OCI-LY1 (cell line): ENCODE results near the gene COG7.

Experiments
- H2AFZ ChIP-seq: fragments of 200-600 bp; sonication (generic), shearing (Covaris generic); 2 replicates; pipeline ENCODE4 v1.6.0; 2014; ENCODE audit warnings: antibody characterized with exemption, mild to moderate bottlenecking, low read length
- H3F3A ChIP-seq: fragments of 200-600 bp; sonication (generic), shearing (Covaris generic); 2 replicates; pipeline ENCODE4 v1.6.0; 2014; ENCODE audit warnings: mild to moderate bottlenecking, antibody characterized with exemption, low read length, moderate library complexity; ENCODE audit not compliant: insufficient read depth
- H3K27ac ChIP-seq: fragments of 200-600 bp; sonication (generic); 2 replicates; pipeline ENCODE4 v1.5.1; 2014; ENCODE audit warnings: low read length, mixed run types, mild to moderate bottlenecking, low read depth; ENCODE audit not compliant: poor library complexity, severe bottlenecking
- H3K27me3 ChIP-seq: fragments of 200-600 bp; sonication (generic); 2 replicates; pipeline ENCODE4 v1.6.0; 2014; ENCODE audit warnings: antibody characterized with exemption, mild to moderate bottlenecking, low read length, moderate library complexity; ENCODE audit not compliant: insufficient read depth
- H3K36me3 ChIP-seq: fragments of 200-600 bp; sonication (generic); 2 replicates; pipeline ENCODE4 v1.6.1; 2014; ENCODE audit warnings: mild to moderate bottlenecking, antibody characterized with exemption, low read length, moderate library complexity, mixed read lengths; ENCODE audit not compliant: insufficient read depth
- H3K4me1 ChIP-seq: fragments of 200-600 bp; sonication (generic); 2 replicates; pipeline ENCODE4 v1.5.1; 2014; ENCODE audit warnings: mild to moderate bottlenecking, low read length, moderate library complexity; ENCODE audit not compliant: insufficient read depth, severe bottlenecking
- H3K4me2 ChIP-seq: fragments of 200-600 bp; sonication (generic), shearing (Covaris generic); 2 replicates; pipeline ENCODE4 v1.6.1; 2014; ENCODE audit warnings: low read length
- H3K4me3 ChIP-seq: fragments of 200-600 bp; sonication (generic); 2 replicates; pipeline ENCODE4 v1.5.1; 2014; ENCODE audit warnings: low read length, low read depth, mild to moderate bottlenecking, mixed read lengths; ENCODE audit not compliant: poor library complexity, severe bottlenecking
- H3K79me2 ChIP-seq: fragments of 200-600 bp; shearing (Covaris generic); 2 replicates; pipeline ENCODE4 v1.6.1; 2016; ENCODE audit warnings: mixed run types, low read length, mixed read lengths; ENCODE audit not compliant: insufficient read depth
- H3K9ac ChIP-seq: fragments of 200-600 bp; sonication (generic), shearing (Covaris generic); 2 replicates; pipeline ENCODE4 v1.6.1; 2014; ENCODE audit warnings: mild to moderate bottlenecking, low read length, mixed read lengths
- H3K9me2 ChIP-seq: fragments of 200-600 bp; sonication (generic), shearing (Covaris generic); 2 replicates; pipeline ENCODE4 v1.6.1; 2014; ENCODE audit warnings: low read depth, mild to moderate bottlenecking, low read length, mixed read lengths
- H3K9me3 ChIP-seq: fragments of 200-600 bp; shearing (Covaris generic); 2 replicates; pipeline ENCODE4 v1.6.1; 2014; ENCODE audit warnings: low read length, mixed read lengths
- H4K20me1 ChIP-seq: fragments of 200-600 bp; sonication (generic), shearing (Covaris generic); 2 replicates; pipeline ENCODE4 v1.6.0; 2016; ENCODE audit warnings: mild to moderate bottlenecking, low read length; ENCODE audit not compliant: insufficient read depth
- EZH2 ChIP-seq: fragments of 200-600 bp; sonication (generic), shearing (Covaris generic); IDR thresholded peaks from 2 replicates; pipeline ENCODE4 v1.8.0; 2017; ENCODE audit warnings: borderline replicate concordance, mixed run types, mild to moderate bottlenecking, antibody characterized with exemption, low read length, moderate library complexity, mixed read lengths
- TF ChIP-seq, protein P1 (sequence below): fragments of 200-600 bp; sonication (generic), shearing (Covaris generic); IDR thresholded peaks from 2 replicates; pipeline ENCODE4 v1.5.1; 2017; ENCODE audit warnings: mild to moderate bottlenecking, antibody characterized with exemption, low read length, moderate library complexity, mixed read lengths

The COG7 gene

DNA sequence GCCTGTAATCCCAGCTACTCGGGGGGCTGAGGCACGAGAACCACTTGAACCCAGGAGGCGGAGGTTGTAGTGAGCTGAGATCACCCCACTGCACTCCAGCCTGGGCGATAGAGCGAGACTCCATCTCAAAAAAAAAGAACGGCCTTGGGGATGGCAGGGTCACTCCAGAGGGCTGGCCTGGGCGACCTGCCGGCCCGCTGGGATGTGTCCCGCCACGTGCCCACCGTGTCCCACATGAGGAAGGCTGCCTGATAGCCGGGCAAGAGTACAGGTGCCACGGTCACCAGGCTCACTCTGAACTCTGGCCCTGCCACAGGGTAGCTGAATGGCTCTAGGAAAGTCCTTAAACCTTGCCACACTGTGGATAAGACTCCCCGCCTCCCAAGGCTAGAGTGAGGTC, 67.5 kb downstream of the COG7 start:
- no peak overlapping the region for H2AFZ ChIP-seq
- H4K20me1 ChIP-seq: no peaks in the 10 kb centered on the region
- H3K27ac ChIP-seq: no peak overlapping the region
- peaks cover 3% of the 10 kb centered on the region; the same call in 1 of the 2 replicates for H3K36me3 ChIP-seq
- no peaks in the 10 kb centered on the region for H3K4me1 ChIP-seq
- H3K79me2 ChIP-seq: no peaks in the 10 kb centered on the region
- no peak overlapping the region for H3K9ac ChIP-seq
- no peaks in the 10 kb centered on the region for H3K9me2 ChIP-seq
- TF ChIP-seq, protein P1, sequence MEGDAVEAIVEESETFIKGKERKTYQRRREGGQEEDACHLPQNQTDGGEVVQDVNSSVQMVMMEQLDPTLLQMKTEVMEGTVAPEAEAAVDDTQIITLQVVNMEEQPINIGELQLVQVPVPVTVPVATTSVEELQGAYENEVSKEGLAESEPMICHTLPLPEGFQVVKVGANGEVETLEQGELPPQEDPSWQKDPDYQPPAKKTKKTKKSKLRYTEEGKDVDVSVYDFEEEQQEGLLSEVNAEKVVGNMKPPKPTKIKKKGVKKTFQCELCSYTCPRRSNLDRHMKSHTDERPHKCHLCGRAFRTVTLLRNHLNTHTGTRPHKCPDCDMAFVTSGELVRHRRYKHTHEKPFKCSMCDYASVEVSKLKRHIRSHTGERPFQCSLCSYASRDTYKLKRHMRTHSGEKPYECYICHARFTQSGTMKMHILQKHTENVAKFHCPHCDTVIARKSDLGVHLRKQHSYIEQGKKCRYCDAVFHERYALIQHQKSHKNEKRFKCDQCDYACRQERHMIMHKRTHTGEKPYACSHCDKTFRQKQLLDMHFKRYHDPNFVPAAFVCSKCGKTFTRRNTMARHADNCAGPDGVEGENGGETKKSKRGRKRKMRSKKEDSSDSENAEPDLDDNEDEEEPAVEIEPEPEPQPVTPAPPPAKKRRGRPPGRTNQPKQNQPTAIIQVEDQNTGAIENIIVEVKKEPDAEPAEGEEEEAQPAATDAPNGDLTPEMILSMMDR: no peak
- no peak for TF ChIP-seq EZH2
- H3K4me3 ChIP-seq: no peak overlapping the region
- no peaks in the 10 kb centered on the region for H3F3A ChIP-seq
- no peaks in the 10 kb centered on the region for H3K27me3 ChIP-seq
- no peak overlapping the region for H3K4me2 ChIP-seq
- H3K9me3 ChIP-seq: no peaks in the 10 kb centered on the region

DNA sequence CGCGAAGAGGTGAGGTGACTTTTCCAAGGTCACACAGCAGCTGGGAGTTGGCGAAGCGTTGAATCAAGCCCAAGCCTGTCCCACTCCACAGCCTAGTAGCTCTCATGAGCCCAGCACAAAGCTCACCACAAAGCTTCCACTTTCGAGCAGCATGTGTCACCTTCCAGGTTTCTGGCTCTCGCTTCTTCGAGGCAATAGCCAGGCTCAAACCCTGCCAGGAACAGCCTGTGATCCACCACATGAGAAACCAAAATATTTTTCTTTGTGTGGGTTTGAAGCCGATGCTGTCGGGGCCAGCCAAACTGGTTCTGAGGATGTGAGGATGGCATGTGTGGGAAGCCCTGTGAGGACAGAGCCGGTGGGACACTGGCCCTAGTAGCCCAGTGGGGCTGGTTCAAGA, 68.1 kb downstream of the COG7 start:
- TF ChIP-seq, protein P1: no peak
- no peak for TF ChIP-seq EZH2
- Histone ChIP-seq H3K79me2 (no peaks in the 10 kb centered on the region), H4K20me1 (no peaks in the 10 kb centered on the region), H3K27ac (no peak overlapping the region), H3K27me3 (no peaks in the 10 kb centered on the region), H3K9me2 (no peaks in the 10 kb centered on the region), H3K4me1 (no peaks in the 10 kb centered on the region), H3K4me3 (no peak overlapping the region), H3K36me3 (peaks cover 3% of the 10 kb centered on the region; the same call in 1 of the 2 replicates), H3K9me3 (no peaks in the 10 kb centered on the region), H2AFZ (no peak overlapping the region), H3K9ac (no peak overlapping the region), H3K4me2 (no peak overlapping the region), H3F3A (no peaks in the 10 kb centered on the region)

DNA sequence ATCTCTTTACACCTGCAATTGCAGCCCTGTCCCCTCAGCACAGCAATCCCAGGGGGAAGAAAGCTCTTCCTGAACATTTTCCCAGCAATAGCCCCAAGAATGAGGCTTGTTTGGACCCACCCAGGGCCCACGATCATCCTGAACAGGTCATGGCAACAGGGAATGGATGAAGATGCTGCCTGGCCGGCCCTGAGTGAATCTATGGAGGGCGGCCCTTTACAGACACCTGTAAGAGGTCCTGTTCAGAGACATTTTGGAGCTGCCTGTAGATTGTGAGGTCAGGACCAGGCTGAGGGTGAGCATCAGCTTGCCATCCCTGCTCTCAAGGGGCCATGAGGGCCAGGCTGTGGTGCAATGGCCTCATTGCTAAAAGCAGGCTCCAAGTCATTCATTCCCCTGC, 69.1 kb downstream of the COG7 start:
- no peaks in the 10 kb centered on the region for H3K4me1 ChIP-seq
- H3K9me3 ChIP-seq: no peaks in the 10 kb centered on the region
- no peak overlapping the region for H2AFZ ChIP-seq
- no peaks in the 10 kb centered on the region for H3K79me2 ChIP-seq
- H3K4me3 ChIP-seq: no peak overlapping the region
- H4K20me1 ChIP-seq: no peaks in the 10 kb centered on the region
- no peaks in the 10 kb centered on the region for H3K27me3 ChIP-seq
- no peak overlapping the region for H3K4me2 ChIP-seq
- H3F3A ChIP-seq: no peaks in the 10 kb centered on the region
- no peak overlapping the region for H3K9ac ChIP-seq
- H3K9me2 ChIP-seq: no peaks in the 10 kb centered on the region
- no peak overlapping the region for H3K27ac ChIP-seq
- peaks cover 3% of the 10 kb centered on the region; the same call in 1 of the 2 replicates for H3K36me3 ChIP-seq
- TF ChIP-seq, protein P1: no peak
- no peak for TF ChIP-seq EZH2
